Pancreas (tissue), 10 donors: ENCODE data around the gene CCDC88C. TPM values are rescaled to one million over a fixed set of nuclear protein-coding genes. Genes with fewer than 3 reads are reported as not detected.

ENCODE experiments used
- ATAC-seq, 4 donors: fragments of 200-7000 bp; cut with Tn5 transposase; one replicate each; pipeline versions ENCODE4 v1.8.0 to v1.9.1; 2020; ENCODE audit warnings: mild to moderate bottlenecking in 4 of 4, moderate library complexity in 4 of 4
- DNase-seq, 6 donors: peaks; one replicate each; pipeline ENCODE4 v3.0.0-alpha.2; 2020
- FAIRE-seq: peaks from 2 replicates; lab custom pipeline; 2012; peaks lifted over from hg19 to GRCh38; lab: Jason Lieb, UNC
- H3K27ac ChIP-seq, 4 donors: fragments of 200-600 bp; sonication (generic); 1 replicate in 3 of 4; 2 replicates in 1 of 4; pipeline versions ENCODE4 v1.5.0 to v1.8.0; 2020
- H3K27me3 ChIP-seq, 4 donors: fragments of 200-600 bp; one replicate each; pipeline ENCODE4 v1.8.0; 2021
- H3K36me3 ChIP-seq, 3 donors: fragments of 200-600 bp; sonication (generic) in 1 of 3; one replicate each; pipeline versions ENCODE4 v1.5.0 to v1.8.0; 2020 to 2021
- H3K4me1 ChIP-seq, 3 donors: fragments of 200-600 bp; one replicate each; pipeline ENCODE4 v1.8.0; 2021
- H3K4me3 ChIP-seq, 4 donors: fragments of 200-600 bp; sonication (generic) in 2 of 4; one replicate each; pipeline versions ENCODE4 v1.5.0 to v1.8.0; 2020 to 2021
- H3K9me3 ChIP-seq, 4 donors: fragments of 200-600 bp; one replicate each; pipeline ENCODE4 v1.8.0; 2021
- CTCF ChIP-seq, 4 donors: fragments of 200-600 bp; sonication (generic) in 3 of 4; IDR thresholded peaks; one replicate each; pipeline versions ENCODE4 v1.5.0 to v1.8.0; 2021; ENCODE audit warnings: antibody characterized with exemption in 4 of 4
- WGBS, 2 donors: extraction: QIAGEN DNeasy Blood & Tissue Kit; methylation state at CpG; one replicate each; pipeline ENCODE4 v1.1.7; 2013; 5-methylcytosine and 5-hydroxymethylcytosine counted together
- intact Hi-C, 3 donors: fragments of 100-400 bp; cut with DNase I; formaldehyde crosslinking; loops; one replicate each; pipeline versions ENCODE4 v1.11.1 to v1.14.2; 2022
- polyA plus RNA-seq, 2 donors: library from polyadenylated mRNA; stranded (reverse); fragments of 200-250 nt; gene quantifications; one replicate each; pipeline ENCODE4 v1.2.3, GENCODE V29; 2013
- total RNA-seq, 6 donors: library from RNA; stranded (reverse); fragmentation: NEBNext Ultra II Directional in 4 of 6; extraction: Animal tissue kit (Norgen Biotek cat#: 25700) in 4 of 6; gene quantifications; one replicate each; pipeline versions ENCODE4 v1.2.1 to v1.2.4, GENCODE V29; 2021 to 2023
- donor health status: healthy with polysubstance abuse.
- donor health status: DM: no; HTN: no; CAD: no; lungs with moderate emphysema.
- donor health status: DM: no; HTN: no; CAD: no.
- donor health status: control.
- donor health status: control.
- donor health status: Bipolar disorder and iron deficiency.
- donor health status: DM: yes; HTN: yes; CAD: no.
- donor health status: DM: no; HTN: no; CAD: no.
- donor health status: DM: no; HTN: no; CAD: no.
- donor health status: DM: yes; HTN: yes; CAD: no.

The CCDC88C gene
- total and polyA plus RNA-seq, 8 donors, result 10.3 to 20.2 (median 14.6) TPM

- no peak for FAIRE-seq
These were observed 895 bp upstream of the CCDC88C start for GRCh38 chr14:91418387-91419043.

DNA sequence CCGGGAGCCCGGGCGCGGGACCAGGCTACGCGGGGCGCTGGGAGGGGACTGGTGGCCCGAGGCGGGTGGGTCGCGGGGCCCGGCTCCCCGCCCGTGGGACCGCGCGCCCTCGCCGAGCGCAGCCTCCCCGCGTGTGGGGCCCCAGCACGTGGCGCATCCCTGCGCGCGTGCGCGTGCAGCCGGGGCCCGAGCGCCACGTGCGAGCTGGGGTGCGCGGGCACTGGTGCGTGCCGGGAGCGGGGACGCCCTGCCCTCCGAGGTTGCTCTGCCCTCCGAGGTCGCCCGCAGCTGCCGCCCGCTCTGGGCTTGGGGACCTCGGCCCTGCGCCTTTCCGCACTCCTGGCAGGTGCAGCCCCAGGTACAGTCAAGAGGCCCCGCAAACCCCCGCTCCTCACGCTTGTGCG lies 365 bp upstream of the CCDC88C start:
- Histone ChIP-seq H3K4me1 (peaks cover 5 to 28% (median 15%) of the 10 kb centered on the region in 3 donors), H3K4me3 (peak overlapping the region; percentile 28 to 86 (median 68)), H3K27ac (peak overlapping the region; percentile 8 to 51 (median 30)), H3K36me3 (no peaks in the 10 kb centered on the region), H3K27me3 (no peaks in the 10 kb centered on the region), H3K9me3 (no peaks in the 10 kb centered on the region)
- intact Hi-C loops, result loop anchor here in 2 of 3 donors (5.0 kb wide), 1 partner anchor 96 kb away; no protein-coding TSS in a partner anchor
- TF ChIP-seq CTCF (IDR thresholded peaks at IDR 0.05), result no peak
- FAIRE-seq (no peak), ATAC-seq (peak; percentile 46 to 69 (median 58)), DNase-seq (peak in 3 of 6 donors; percentile 44 to 62 (median 59))
- WGBS, 2 donors, result 2% methylated on average over 43 to 53 of the region's 53 CpGs

More at GRCh38 chr14:91418387-91419043, 895 bp upstream of the CCDC88C start:
- intact Hi-C loops, result loop anchor here in 2 of 3 donors (5.0 kb wide), 1 partner anchor 96 kb away; no protein-coding TSS in a partner anchor
- DNase-seq, result peak; percentile 53 to 88 (median 74)
- H3K4me3 ChIP-seq, result peak overlapping the region; percentile 28 to 86 (median 68)
- H3K27ac ChIP-seq, result peak overlapping the region; percentile 8 to 51 (median 30)
- H3K27me3 ChIP-seq, result no peaks in the 10 kb centered on the region
- no peaks in the 10 kb centered on the region for H3K9me3 ChIP-seq
- H3K4me1 ChIP-seq, result peaks cover 5 to 23% (median 15%) of the 10 kb centered on the region in 3 donors
- TF ChIP-seq CTCF (IDR thresholded peaks at IDR 0.05), result peak; percentile 93 to 99 (median 94)
- peak; percentile 44 to 80 (median 70) for ATAC-seq
- WGBS, 2 donors, result 2 to 3% methylated on average over 36 to 42 of the region's 42 CpGs
- no peaks in the 10 kb centered on the region for H3K36me3 ChIP-seq

GRCh38 chr14:91416744-91417119 lies 888 bp downstream of the CCDC88C start:
- DNase-seq, result peak in 1 of 6 donors; percentile 64
- peak; percentile 1 to 6 (median 4) for ATAC-seq
- no peak for FAIRE-seq
- Histone ChIP-seq H3K4me1 (peaks cover 5 to 31% (median 15%) of the 10 kb centered on the region in 3 donors), H3K36me3 (no peaks in the 10 kb centered on the region), H3K27ac (peak overlapping the region in 2 of 4 donors; percentile 17 to 51), H3K4me3 (peak overlapping the region; percentile 67 to 86 (median 72)), H3K27me3 (no peaks in the 10 kb centered on the region), H3K9me3 (no peaks in the 10 kb centered on the region)
- 6 to 11% methylated on average over 19 of the region's 19 CpGs for WGBS, 2 donors
- intact Hi-C loops, result loop anchor here in 2 of 3 donors (5.0 kb wide), 1 partner anchor 94 kb away; no protein-coding TSS in a partner anchor
- TF ChIP-seq CTCF (IDR thresholded peaks at IDR 0.05), result no peak

GRCh38 chr14:91415794-91416743 lies 1.6 kb downstream of the CCDC88C start:
- Histone ChIP-seq H3K27ac (peak overlapping the region in 2 of 4 donors; percentile 17 to 51), H3K9me3 (no peaks in the 10 kb centered on the region), H3K27me3 (no peaks in the 10 kb centered on the region), H3K4me1 (peaks cover 5 to 31% (median 15%) of the 10 kb centered on the region in 3 donors), H3K4me3 (peak overlapping the region; percentile 67 to 86 (median 72)), H3K36me3 (no peaks in the 10 kb centered on the region)
- intact Hi-C loops, result loop anchor here in 2 of 3 donors (5.0 kb wide), 1 partner anchor 94 kb away; no protein-coding TSS in a partner anchor
- ATAC-seq, result no peak
- DNase-seq, result no peak
- FAIRE-seq, result no peak
- WGBS, 2 donors, result 35 to 39% methylated on average over 18 of the region's 18 CpGs
- no peak for TF ChIP-seq CTCF (IDR thresholded peaks at IDR 0.05)
